OCI-LY3 (cell line): Measurements from ENCODE around the gene CLSTN1.

Experiments used
- H2AFZ ChIP-seq: fragments of 200-600, 300-600 bp; shearing (Covaris generic); 2 replicates; pipeline ENCODE4 v1.6.0; 2014; ENCODE audit warnings: antibody characterized with exemption, low read depth, low read length
- H3K27ac ChIP-seq: fragments of 200-600, 300-600 bp; sonication (generic); 2 replicates; pipeline ENCODE4 v1.5.1; 2014; ENCODE audit warnings: mild to moderate bottlenecking, low read length, moderate library complexity, mixed read lengths
- H3K27me3 ChIP-seq: fragments of 200-600, 300-600 bp; sonication (generic); 2 replicates; pipeline ENCODE4 v1.6.1; 2014; ENCODE audit warnings: low read depth, low read length, mixed read lengths
- H3K36me3 ChIP-seq: fragments of 200-600, 300-600 bp; sonication (generic); replicated peaks from 2 replicates; pipeline ENCODE3; 2014; ENCODE audit warnings: low read depth, low read length, mixed read lengths
- H3K4me1 ChIP-seq: fragments of 300-600, 200-600 bp; sonication (generic); 2 replicates; pipeline ENCODE4 v1.6.1; 2014; ENCODE audit warnings: low read length, mixed read lengths
- H3K4me2 ChIP-seq: fragments of 200-600, 300-600 bp; sonication (generic); 2 replicates; pipeline ENCODE4 v1.6.1; 2014; ENCODE audit warnings: low read length, mixed read lengths
- H3K4me3 ChIP-seq: fragments of 300-600, 200-600 bp; sonication (generic); 2 replicates; pipeline ENCODE4 v1.5.1; 2014; ENCODE audit warnings: antibody characterized with exemption, mild to moderate bottlenecking, low read length, moderate library complexity
- H3K79me2 ChIP-seq: fragments of 300-600, 200-600 bp; shearing (Covaris generic); 2 replicates; pipeline ENCODE4 v1.6.1; 2014; ENCODE audit warnings: mild to moderate bottlenecking, low read length, mixed read lengths
- H3K9ac ChIP-seq: fragments of 300-600, 200-600 bp; shearing (Covaris generic); 2 replicates; pipeline ENCODE4 v1.6.0; 2014; ENCODE audit warnings: mild to moderate bottlenecking, low read length, moderate library complexity
- H3K9me3 ChIP-seq: fragments of 200-600, 300-600 bp; shearing (Covaris generic); 2 replicates; pipeline ENCODE4 v1.6.1; 2014; ENCODE audit warnings: low read length, mixed read lengths; ENCODE audit not compliant: insufficient read depth
- H4K20me1 ChIP-seq: fragments of 200-600, 300-600 bp; sonication (generic); 2 replicates; pipeline ENCODE4 v1.6.1; 2016; ENCODE audit warnings: low read length, mixed read lengths; ENCODE audit not compliant: insufficient read depth
- EZH2phosphoT487 ChIP-seq: fragments of 200-600 bp; shearing (Covaris generic); IDR thresholded peaks from 2 replicates; pipeline ENCODE4 v1.6.1; 2018; ENCODE audit warnings: antibody characterized with exemption, mixed run types, low read depth
- TF ChIP-seq, protein P1 (sequence below): fragments of 200-600, 300-600 bp; sonication (generic); IDR thresholded peaks from 2 replicates; pipeline ENCODE4 v1.5.1; 2014; ENCODE audit warnings: antibody characterized with exemption, low read length, low read depth

CLSTN1 gene

GRCh38 chr1:9852004-9852403, 28.2 kb upstream of the CLSTN1 start:
- Histone ChIP-seq H3K27ac (no peak overlapping the region), H3K79me2 (no peaks in the 10 kb centered on the region), H3K4me1 (peaks cover 11% of the 10 kb centered on the region; the same call in 1 of the 2 replicates), H3K27me3 (no peaks in the 10 kb centered on the region), H3K36me3 (no peaks in the 10 kb centered on the region), H4K20me1 (no peaks in the 10 kb centered on the region), H3K9me3 (peaks cover 10% of the 10 kb centered on the region; the same call in 1 of the 2 replicates), H3K4me3 (no peak overlapping the region), H3K4me2 (no peak overlapping the region), H3K9ac (no peak overlapping the region), H2AFZ (no peak overlapping the region)
- TF ChIP-seq, protein P1, sequence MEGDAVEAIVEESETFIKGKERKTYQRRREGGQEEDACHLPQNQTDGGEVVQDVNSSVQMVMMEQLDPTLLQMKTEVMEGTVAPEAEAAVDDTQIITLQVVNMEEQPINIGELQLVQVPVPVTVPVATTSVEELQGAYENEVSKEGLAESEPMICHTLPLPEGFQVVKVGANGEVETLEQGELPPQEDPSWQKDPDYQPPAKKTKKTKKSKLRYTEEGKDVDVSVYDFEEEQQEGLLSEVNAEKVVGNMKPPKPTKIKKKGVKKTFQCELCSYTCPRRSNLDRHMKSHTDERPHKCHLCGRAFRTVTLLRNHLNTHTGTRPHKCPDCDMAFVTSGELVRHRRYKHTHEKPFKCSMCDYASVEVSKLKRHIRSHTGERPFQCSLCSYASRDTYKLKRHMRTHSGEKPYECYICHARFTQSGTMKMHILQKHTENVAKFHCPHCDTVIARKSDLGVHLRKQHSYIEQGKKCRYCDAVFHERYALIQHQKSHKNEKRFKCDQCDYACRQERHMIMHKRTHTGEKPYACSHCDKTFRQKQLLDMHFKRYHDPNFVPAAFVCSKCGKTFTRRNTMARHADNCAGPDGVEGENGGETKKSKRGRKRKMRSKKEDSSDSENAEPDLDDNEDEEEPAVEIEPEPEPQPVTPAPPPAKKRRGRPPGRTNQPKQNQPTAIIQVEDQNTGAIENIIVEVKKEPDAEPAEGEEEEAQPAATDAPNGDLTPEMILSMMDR = no peak
- no peak for TF ChIP-seq EZH2phosphoT487

- no peaks in the 10 kb centered on the region for H4K20me1 ChIP-seq
- no peaks in the 10 kb centered on the region for H3K36me3 ChIP-seq
- peaks cover 11% of the 10 kb centered on the region; the same call in 1 of the 2 replicates for H3K4me1 ChIP-seq
- peak overlapping the region; percentile 78 for H3K4me2 ChIP-seq
- peaks cover 10% of the 10 kb centered on the region; the same call in 1 of the 2 replicates for H3K9me3 ChIP-seq
- no peaks in the 10 kb centered on the region for H3K27me3 ChIP-seq
- H3K79me2 ChIP-seq = no peaks in the 10 kb centered on the region
- peak overlapping the region; percentile 68 for H3K4me3 ChIP-seq
- no peak overlapping the region for H3K9ac ChIP-seq
- TF ChIP-seq, protein P1 = no peak
- no peak for TF ChIP-seq EZH2phosphoT487
- H2AFZ ChIP-seq = no peak overlapping the region
- H3K27ac ChIP-seq = no peak overlapping the region
These were observed 26.8 kb upstream of the CLSTN1 start for GRCh38 chr1:9850442-9851162.

GRCh38 chr1:9849691-9850441, 26.1 kb upstream of the CLSTN1 start:
- peak overlapping the region; percentile 68 for H3K4me3 ChIP-seq
- no peaks in the 10 kb centered on the region for H3K27me3 ChIP-seq
- no peak overlapping the region for H2AFZ ChIP-seq
- H3K9ac ChIP-seq = no peak overlapping the region
- H3K27ac ChIP-seq = no peak overlapping the region
- peak overlapping the region; percentile 78 for H3K4me2 ChIP-seq
- H3K9me3 ChIP-seq = peaks cover 10% of the 10 kb centered on the region; the same call in 1 of the 2 replicates
- no peaks in the 10 kb centered on the region for H4K20me1 ChIP-seq
- H3K4me1 ChIP-seq = peaks cover 8% of the 10 kb centered on the region; the same call in 1 of the 2 replicates
- no peaks in the 10 kb centered on the region for H3K36me3 ChIP-seq
- H3K79me2 ChIP-seq = no peaks in the 10 kb centered on the region
- no peak for TF ChIP-seq EZH2phosphoT487
- TF ChIP-seq, protein P1 = no peak

- no peak overlapping the region for H3K9ac ChIP-seq
- H3K4me2 ChIP-seq = no peak overlapping the region
- H3K79me2 ChIP-seq = no peaks in the 10 kb centered on the region
- H3K9me3 ChIP-seq = peaks cover 10% of the 10 kb centered on the region; the same call in 1 of the 2 replicates
- no peaks in the 10 kb centered on the region for H3K36me3 ChIP-seq
- TF ChIP-seq, protein P1 = no peak
- no peak for TF ChIP-seq EZH2phosphoT487
- H4K20me1 ChIP-seq = no peaks in the 10 kb centered on the region
- peaks cover 8% of the 10 kb centered on the region; the same call in 1 of the 2 replicates for H3K4me1 ChIP-seq
- H2AFZ ChIP-seq = no peak overlapping the region
- H3K4me3 ChIP-seq = no peak overlapping the region
- no peak overlapping the region for H3K27ac ChIP-seq
- H3K27me3 ChIP-seq = no peaks in the 10 kb centered on the region
These were observed 24.3 kb upstream of the CLSTN1 start for GRCh38 chr1:9848022-9848421.
